ENCODE results near the gene HES5. TPM values are rescaled to one million over a fixed set of nuclear protein-coding genes. Genes with fewer than 3 reads are reported as not detected.

Gene HES5
- total RNA-seq, 1 donor from 2014 or later: 1.5 TPM

DNA sequence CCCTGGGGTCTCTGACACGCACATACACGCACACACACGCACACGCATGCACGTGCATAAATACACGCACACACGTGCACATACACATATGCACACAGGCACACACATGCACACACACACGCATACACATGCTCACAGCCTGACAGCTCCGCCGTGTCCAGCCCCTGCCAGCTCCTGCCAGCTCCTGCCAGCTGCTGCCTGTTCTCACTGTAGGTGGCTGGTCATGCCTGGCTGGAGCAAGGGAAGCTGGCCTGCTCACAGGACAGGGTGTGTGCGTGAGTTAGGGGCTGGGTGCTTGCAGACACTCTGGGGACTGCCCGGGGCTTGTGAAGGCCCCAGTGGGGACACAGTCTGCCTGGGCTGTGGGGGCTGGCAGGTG is 49.1 kb downstream of the HES5 start:
- DNase-seq: no peak
- no peak for ATAC-seq
- Histone ChIP-seq H3K27me3 (no peaks in the 10 kb centered on the region), H3K4me3 (no peak overlapping the region), H3K4me1 (no peaks in the 10 kb centered on the region), H3K27ac (no peak overlapping the region), H3K36me3 (no peaks in the 10 kb centered on the region), H3K9me3 (no peaks in the 10 kb centered on the region)
- TF ChIP-seq, protein P1, sequence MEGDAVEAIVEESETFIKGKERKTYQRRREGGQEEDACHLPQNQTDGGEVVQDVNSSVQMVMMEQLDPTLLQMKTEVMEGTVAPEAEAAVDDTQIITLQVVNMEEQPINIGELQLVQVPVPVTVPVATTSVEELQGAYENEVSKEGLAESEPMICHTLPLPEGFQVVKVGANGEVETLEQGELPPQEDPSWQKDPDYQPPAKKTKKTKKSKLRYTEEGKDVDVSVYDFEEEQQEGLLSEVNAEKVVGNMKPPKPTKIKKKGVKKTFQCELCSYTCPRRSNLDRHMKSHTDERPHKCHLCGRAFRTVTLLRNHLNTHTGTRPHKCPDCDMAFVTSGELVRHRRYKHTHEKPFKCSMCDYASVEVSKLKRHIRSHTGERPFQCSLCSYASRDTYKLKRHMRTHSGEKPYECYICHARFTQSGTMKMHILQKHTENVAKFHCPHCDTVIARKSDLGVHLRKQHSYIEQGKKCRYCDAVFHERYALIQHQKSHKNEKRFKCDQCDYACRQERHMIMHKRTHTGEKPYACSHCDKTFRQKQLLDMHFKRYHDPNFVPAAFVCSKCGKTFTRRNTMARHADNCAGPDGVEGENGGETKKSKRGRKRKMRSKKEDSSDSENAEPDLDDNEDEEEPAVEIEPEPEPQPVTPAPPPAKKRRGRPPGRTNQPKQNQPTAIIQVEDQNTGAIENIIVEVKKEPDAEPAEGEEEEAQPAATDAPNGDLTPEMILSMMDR (IDR thresholded peaks at IDR 0.05): no peak
- intact Hi-C loops (cut with DNase I): no loop called here

DNA sequence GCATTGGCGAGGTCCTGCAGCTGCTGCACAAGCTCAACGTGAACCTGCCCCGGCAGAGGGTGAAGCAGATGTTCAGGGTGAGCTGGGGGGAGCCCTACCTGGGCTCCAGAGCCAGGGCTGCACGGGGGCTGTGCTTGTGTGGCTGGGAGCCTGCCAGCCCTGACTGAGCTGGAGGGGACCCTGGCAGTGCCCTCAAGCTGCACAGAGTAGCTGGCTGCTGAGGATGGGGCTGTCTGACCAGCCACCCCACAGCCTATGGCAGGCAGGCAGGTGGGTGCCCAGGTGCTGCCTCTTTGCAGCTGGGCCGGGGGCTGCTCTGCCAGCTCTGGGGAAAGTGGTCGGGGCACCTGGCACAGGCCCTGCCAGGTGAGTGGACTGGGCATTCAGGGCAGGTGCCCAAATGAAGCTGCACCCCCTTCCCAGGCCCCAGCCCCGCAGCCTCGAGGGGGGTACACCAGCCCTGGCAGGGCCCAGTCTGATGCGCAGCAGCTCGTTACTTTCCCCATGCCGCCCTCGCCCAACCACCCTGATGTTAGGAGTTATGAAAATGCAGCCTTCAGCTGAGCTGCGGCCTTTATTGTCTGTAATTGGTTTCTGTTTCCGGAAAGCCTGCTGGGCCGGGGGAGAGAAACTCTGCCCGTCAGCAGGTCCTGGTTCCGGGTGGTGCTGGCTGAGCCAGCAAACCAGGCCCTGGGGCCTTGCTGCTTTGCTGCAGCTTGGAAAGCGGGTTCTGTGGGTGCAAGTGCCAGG is 49.7 kb downstream of the HES5 start:
- Histone ChIP-seq H3K4me1 (no peaks in the 10 kb centered on the region), H3K27me3 (no peaks in the 10 kb centered on the region), H3K4me3 (no peak overlapping the region), H3K27ac (no peak overlapping the region), H3K36me3 (no peaks in the 10 kb centered on the region), H3K9me3 (no peaks in the 10 kb centered on the region)
- ATAC-seq (no peak), DNase-seq (no peak)
- intact Hi-C loops (cut with DNase I): no loop called here
- TF ChIP-seq, protein P1 (IDR thresholded peaks at IDR 0.05): no peak

DNA sequence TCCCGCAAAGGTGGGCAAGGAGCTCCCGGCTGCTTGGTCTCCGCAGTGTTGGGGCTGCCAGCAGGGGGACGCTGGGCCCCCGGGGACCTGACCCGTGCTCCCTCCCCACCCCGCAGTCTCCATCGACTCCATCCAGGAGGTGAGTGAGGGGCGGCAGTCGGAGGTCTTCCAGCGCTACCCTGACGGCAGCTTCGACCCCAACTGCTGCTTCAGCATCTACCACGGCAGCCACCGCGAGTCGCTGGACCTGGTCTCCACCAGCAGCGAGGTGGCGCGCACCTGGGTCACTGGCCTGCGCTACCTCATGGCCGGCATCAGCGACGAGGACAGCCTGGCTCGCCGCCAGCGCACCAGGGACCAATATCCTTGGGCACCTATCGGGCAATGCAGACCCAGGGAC is 50.4 kb downstream of the HES5 start:
- Histone ChIP-seq H3K4me1 (no peaks in the 10 kb centered on the region), H3K4me3 (no peak overlapping the region), H3K9me3 (no peaks in the 10 kb centered on the region), H3K27ac (no peak overlapping the region), H3K36me3 (no peaks in the 10 kb centered on the region), H3K27me3 (no peaks in the 10 kb centered on the region)
- DNase-seq: no peak
- no peak for ATAC-seq
- TF ChIP-seq, protein P1 (IDR thresholded peaks at IDR 0.05): no peak
- intact Hi-C loops (cut with DNase I): no loop called here

DNA sequence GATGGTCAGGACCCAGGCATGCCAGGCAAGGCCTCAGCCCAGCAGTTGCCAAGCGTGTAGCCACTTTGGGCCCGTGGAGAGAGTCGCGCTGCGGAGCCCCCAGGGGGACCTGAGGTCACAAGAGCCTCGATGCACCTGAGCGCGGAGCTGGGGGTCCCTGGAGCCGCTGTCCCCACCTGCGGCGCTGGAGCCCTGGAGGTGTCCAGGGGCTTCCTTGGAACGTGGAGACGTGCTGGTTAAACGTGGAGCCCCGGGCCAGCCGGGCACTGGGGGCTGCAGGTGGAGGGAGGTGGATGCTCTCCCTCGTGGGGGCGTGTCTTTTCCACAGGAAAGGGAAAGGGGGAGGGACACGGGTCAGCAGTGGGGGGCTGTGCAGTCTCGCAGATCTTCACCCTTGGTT is 50.9 kb downstream of the HES5 start:
- intact Hi-C loops (cut with DNase I): no loop called here
- DNase-seq (no peak), ATAC-seq (no peak)
- no peaks in the 10 kb centered on the region for H3K4me1 ChIP-seq
- TF ChIP-seq, protein P1 (IDR thresholded peaks at IDR 0.05): no peak
- H3K36me3 ChIP-seq: no peaks in the 10 kb centered on the region
- no peak overlapping the region for H3K27ac ChIP-seq
- no peaks in the 10 kb centered on the region for H3K9me3 ChIP-seq
- no peaks in the 10 kb centered on the region for H3K27me3 ChIP-seq
- H3K4me3 ChIP-seq: no peak overlapping the region

Other genes starting within 250 kb of the HES5 start
- 9.0 TPM for gene MORN1, start 138.7 kb downstream of the HES5 start, total RNA-seq
- 118 TPM for gene RER1, start 138.4 kb downstream of the HES5 start, total RNA-seq
- 14.6 TPM for gene PEX10, start 117.7 kb downstream of the HES5 start, total RNA-seq
- gene PLCH2, start 54.0 kb downstream of the HES5 start, total RNA-seq: 2.4 TPM
- 36.4 TPM for gene PANK4, start 3.7 kb downstream of the HES5 start, total RNA-seq
- gene TNFRSF14, start 26.1 kb upstream of the HES5 start, total RNA-seq: 133 TPM
- 25.9 TPM for gene PRXL2B, start 56.5 kb upstream of the HES5 start, total RNA-seq
- gene MMEL1, start 102.8 kb upstream of the HES5 start, total RNA-seq: 3.2 TPM